ENCODE results near the gene HABP2. TPM values are rescaled to one million over a fixed set of nuclear protein-coding genes. Genes with fewer than 3 reads are reported as not detected.

HABP2 gene
- total and polyA plus RNA-seq, 3 donors from 2014 or later = 0.37 to 1.9 TPM; not detected in 1

DNA sequence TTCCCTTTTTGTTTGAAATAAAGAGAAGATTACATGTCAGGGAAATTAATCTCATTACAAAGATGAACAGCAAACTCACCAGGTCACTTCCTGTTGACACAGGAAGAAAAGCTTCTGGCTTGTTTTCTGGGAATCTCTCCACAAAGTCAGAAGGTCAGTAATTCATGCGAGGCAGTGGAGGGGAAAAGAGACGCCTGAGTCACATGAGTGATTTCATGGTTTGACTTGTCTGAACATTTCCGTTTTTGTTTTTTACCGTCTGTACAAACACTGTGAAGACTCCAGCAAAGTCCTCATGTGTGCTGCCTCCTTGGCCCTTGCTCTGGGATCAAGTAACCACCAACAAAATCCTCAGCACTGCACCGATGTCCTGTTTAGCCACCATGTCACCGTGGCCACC lies 2.5 kb upstream of the HABP2 start:
- Histone ChIP-seq H3K4me3 (no peak overlapping the region), H3K36me3 (ENCODE audit: low read depth, missing control alignments) (no peaks in the 10 kb centered on the region), H3K9me3 (no peaks in the 10 kb centered on the region), H3K27ac (no peak overlapping the region), H3K4me1 (no peaks in the 10 kb centered on the region), H3K27me3 (no peaks in the 10 kb centered on the region)
- 54 to 69% methylated on average over 6 of the region's 6 CpGs for WGBS, 2 donors
- TF ChIP-seq, protein P1, sequence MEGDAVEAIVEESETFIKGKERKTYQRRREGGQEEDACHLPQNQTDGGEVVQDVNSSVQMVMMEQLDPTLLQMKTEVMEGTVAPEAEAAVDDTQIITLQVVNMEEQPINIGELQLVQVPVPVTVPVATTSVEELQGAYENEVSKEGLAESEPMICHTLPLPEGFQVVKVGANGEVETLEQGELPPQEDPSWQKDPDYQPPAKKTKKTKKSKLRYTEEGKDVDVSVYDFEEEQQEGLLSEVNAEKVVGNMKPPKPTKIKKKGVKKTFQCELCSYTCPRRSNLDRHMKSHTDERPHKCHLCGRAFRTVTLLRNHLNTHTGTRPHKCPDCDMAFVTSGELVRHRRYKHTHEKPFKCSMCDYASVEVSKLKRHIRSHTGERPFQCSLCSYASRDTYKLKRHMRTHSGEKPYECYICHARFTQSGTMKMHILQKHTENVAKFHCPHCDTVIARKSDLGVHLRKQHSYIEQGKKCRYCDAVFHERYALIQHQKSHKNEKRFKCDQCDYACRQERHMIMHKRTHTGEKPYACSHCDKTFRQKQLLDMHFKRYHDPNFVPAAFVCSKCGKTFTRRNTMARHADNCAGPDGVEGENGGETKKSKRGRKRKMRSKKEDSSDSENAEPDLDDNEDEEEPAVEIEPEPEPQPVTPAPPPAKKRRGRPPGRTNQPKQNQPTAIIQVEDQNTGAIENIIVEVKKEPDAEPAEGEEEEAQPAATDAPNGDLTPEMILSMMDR (IDR thresholded peaks at IDR 0.05) = no peak
- TF ChIP-seq POLR2A (IDR thresholded peaks at IDR 0.05) = no peak
- no peak for DNase-seq
- intact Hi-C loops (cut with DNase I; ENCODE audit: low total_unique reads) = no loop called here

DNA sequence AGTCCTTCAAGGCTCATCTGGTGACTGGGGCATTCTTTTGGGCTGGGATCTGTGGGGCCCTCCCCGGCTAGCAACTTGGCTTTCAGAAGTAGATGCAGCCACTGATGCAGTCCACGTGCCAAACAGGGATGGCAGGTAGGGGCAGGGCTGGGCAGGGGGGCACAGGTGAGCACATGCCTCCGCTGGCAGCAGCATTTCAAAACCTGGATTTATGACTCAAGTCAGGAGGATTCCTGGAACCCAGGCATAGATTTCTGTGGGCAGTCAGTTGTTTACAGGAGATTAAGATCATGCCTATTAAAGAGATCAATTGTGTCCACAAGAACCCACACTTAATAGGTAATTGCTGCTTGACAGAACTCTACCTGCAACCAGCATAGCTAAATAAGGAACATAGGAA lies 839 bp upstream of the HABP2 start:
- H3K9me3 ChIP-seq = no peaks in the 10 kb centered on the region
- 78 to 88% methylated on average over 3 of the region's 3 CpGs for WGBS, 2 donors
- H3K4me1 ChIP-seq = no peaks in the 10 kb centered on the region
- no peak for DNase-seq
- no peak overlapping the region for H3K27ac ChIP-seq
- H3K4me3 ChIP-seq = no peak overlapping the region
- H3K36me3 ChIP-seq (ENCODE audit: low read depth, missing control alignments) = no peaks in the 10 kb centered on the region
- intact Hi-C loops (cut with DNase I; ENCODE audit: low total_unique reads) = no loop called here
- H3K27me3 ChIP-seq = no peaks in the 10 kb centered on the region
- no peak for TF ChIP-seq POLR2A (IDR thresholded peaks at IDR 0.05)
- TF ChIP-seq, protein P1 (IDR thresholded peaks at IDR 0.05) = no peak

DNA sequence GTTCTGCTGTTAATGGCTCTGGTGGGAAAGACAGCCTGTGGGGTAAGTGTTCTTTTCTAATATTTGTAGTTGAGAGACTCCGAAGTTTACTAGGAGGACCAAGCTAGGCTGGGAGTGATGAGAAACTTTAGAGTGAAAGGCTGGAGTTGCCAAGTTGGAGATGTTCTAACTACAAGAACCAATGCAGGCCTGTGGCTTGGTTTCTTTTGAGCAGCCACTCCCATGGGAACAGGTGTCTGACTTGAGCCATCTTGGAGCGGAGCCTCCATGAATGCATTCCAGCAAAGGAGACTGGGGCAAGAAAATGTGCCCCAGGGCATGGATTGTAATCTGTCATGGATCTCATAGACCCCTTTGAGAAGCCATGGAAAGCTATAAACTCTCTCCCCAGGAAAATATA lies 296 bp downstream of the HABP2 start:
- H3K4me3 ChIP-seq = no peak overlapping the region
- no peak for TF ChIP-seq POLR2A (IDR thresholded peaks at IDR 0.05)
- TF ChIP-seq, protein P1 (IDR thresholded peaks at IDR 0.05) = no peak
- WGBS, 2 donors = 86 to 93% methylated on average over 2 of the region's 2 CpGs
- H3K4me1 ChIP-seq = no peaks in the 10 kb centered on the region
- H3K27me3 ChIP-seq = no peaks in the 10 kb centered on the region
- no peak for DNase-seq
- H3K27ac ChIP-seq = no peak overlapping the region
- intact Hi-C loops (cut with DNase I; ENCODE audit: low total_unique reads) = no loop called here
- H3K9me3 ChIP-seq = no peaks in the 10 kb centered on the region
- H3K36me3 ChIP-seq (ENCODE audit: low read depth, missing control alignments) = no peaks in the 10 kb centered on the region

DNA sequence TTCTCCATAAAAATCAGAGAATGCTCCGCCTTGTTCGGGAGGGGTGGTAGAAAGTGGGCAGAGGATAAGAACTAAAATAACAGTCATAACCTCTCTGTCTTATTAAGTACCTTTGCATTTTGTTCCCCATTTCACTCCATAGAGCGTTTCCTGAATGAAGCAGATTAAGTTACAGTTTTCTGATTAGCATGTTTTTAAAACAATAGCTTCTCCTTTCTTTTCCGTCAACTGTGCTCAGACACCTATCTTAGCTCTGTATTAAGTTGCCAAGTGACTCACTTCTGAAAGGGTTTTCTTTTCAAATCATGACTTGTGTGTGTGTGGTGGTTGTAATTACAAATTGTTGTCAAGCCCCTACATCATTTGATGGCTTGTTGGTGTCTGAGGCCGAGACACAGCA lies 1.4 kb downstream of the HABP2 start:
- intact Hi-C loops (cut with DNase I; ENCODE audit: low total_unique reads) = no loop called here
- Histone ChIP-seq H3K27me3 (no peaks in the 10 kb centered on the region), H3K4me1 (no peaks in the 10 kb centered on the region), H3K4me3 (no peak overlapping the region), H3K9me3 (no peaks in the 10 kb centered on the region), H3K27ac (no peak overlapping the region), H3K36me3 (ENCODE audit: low read depth, missing control alignments) (no peaks in the 10 kb centered on the region)
- DNase-seq = no peak
- TF ChIP-seq, protein P1 (IDR thresholded peaks at IDR 0.05) = no peak
- no peak for TF ChIP-seq POLR2A (IDR thresholded peaks at IDR 0.05)
- WGBS, 2 donors = 68 to 81% methylated on average over 5 of the region's 5 CpGs

DNA sequence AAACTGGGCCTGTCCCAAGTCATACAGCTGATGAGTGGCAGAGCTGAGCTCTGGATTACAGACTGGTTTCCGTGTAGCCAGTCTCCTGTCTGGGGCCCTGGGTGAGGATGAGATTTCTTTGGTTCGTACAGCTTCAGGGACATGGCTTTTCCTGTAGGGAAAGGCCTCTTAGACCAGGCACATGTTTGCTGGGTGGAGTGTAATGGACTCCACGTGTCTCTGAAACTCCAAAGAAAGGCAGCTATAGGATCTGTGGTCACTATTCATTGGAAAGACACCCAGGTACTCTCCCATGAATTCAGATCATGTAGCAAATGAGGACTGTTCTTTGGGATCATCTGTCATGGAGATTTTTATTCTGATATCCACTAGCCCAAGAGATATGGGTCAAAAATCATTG lies 2.4 kb downstream of the HABP2 start:
- no peak overlapping the region for H3K4me3 ChIP-seq
- TF ChIP-seq, protein P1 (IDR thresholded peaks at IDR 0.05) = no peak
- TF ChIP-seq POLR2A (IDR thresholded peaks at IDR 0.05) = no peak
- intact Hi-C loops (cut with DNase I; ENCODE audit: low total_unique reads) = no loop called here
- H3K9me3 ChIP-seq = no peaks in the 10 kb centered on the region
- H3K27ac ChIP-seq = no peak overlapping the region
- WGBS, 2 donors = 87 to 95% methylated on average over 3 of the region's 3 CpGs
- no peaks in the 10 kb centered on the region for H3K27me3 ChIP-seq
- H3K36me3 ChIP-seq (ENCODE audit: low read depth, missing control alignments) = no peaks in the 10 kb centered on the region
- DNase-seq = no peak
- H3K4me1 ChIP-seq = no peaks in the 10 kb centered on the region
